HEK293 (cell line): Measurements from ENCODE around the gene NLGN1.

Source experiments
- CTCF ChIA-PET: fragments of 350-600 bp; formaldehyde crosslinking; extraction: SDS; loops from one replicate; lab custom pipeline; 2021; ENCODE audit warnings: antibody characterized with exemption; lab: Yijun Ruan, JAX
- POLR2A ChIA-PET: fragments of 300-600 bp; formaldehyde crosslinking; extraction: SDS; loops from one replicate; lab custom pipeline; 2020; ENCODE audit warnings: antibody characterized with exemption, inconsistent platforms; lab: Yijun Ruan, JAX
- H3K27ac ChIP-seq: fragments of 200-500 bp; sonication (Bioruptor generic); 2 replicates; pipeline ENCODE4 v1.5.1; 2014; ENCODE audit warnings: low read depth, low read length, control low read depth, inconsistent platforms; ENCODE audit errors: extremely low read depth
- H3K36me3 ChIP-seq, 2 experiments: fragments of 200-500 bp in 1 of 2; sonication (Bioruptor generic) in 1 of 2; 1 replicate in 1 of 2; 2 replicates in 1 of 2; pipeline ENCODE4 v1.5.1; 2014 to 2017; ENCODE audit warnings: inconsistent platforms in 2 of 2, low read length in 2 of 2; ENCODE audit not compliant: control insufficient read depth in 2 of 2, insufficient read depth in 1 of 2
- H3K4me1 ChIP-seq: fragments of 200-500 bp; sonication (Bioruptor generic); 2 replicates; pipeline ENCODE4 v1.5.1; 2014; ENCODE audit warnings: mild to moderate bottlenecking, low read length, inconsistent platforms; ENCODE audit not compliant: control insufficient read depth, insufficient read depth
- H3K4me3 ChIP-seq: 2 replicates; pipeline ENCODE4 v1.5.1; 2011; ENCODE audit warnings: low read depth, mild to moderate bottlenecking, control low read depth, low read length, moderate library complexity
- H3K9me3 ChIP-seq: fragments of 200-500 bp; sonication (Bioruptor generic); 2 replicates; pipeline ENCODE4 v1.5.1; 2014; ENCODE audit warnings: low read depth, low read length, inconsistent platforms; ENCODE audit not compliant: control insufficient read depth, insufficient read depth
- EGR2 ChIP-seq: fragments of 450-650 bp; formaldehyde crosslinking; IDR thresholded peaks from 2 replicates; pipeline ENCODE4 v1.5.1; 2016; ENCODE audit warnings: low read depth, missing biosample characterization, missing genetic modification characterization
- KLF7 ChIP-seq: fragments of 450-650 bp; formaldehyde crosslinking; IDR thresholded peaks from 2 replicates; pipeline ENCODE4 v1.5.1; 2016; ENCODE audit warnings: missing biosample characterization, missing genetic modification characterization, borderline replicate concordance
- SALL2 ChIP-seq: fragments of 450-650 bp; formaldehyde crosslinking; IDR thresholded peaks from 2 replicates; pipeline ENCODE4 v1.5.0; 2017; ENCODE audit warnings: missing biosample characterization, mild to moderate bottlenecking, missing genetic modification characterization, borderline replicate concordance
- TCF7L2 ChIP-seq: IDR thresholded peaks from 2 replicates; pipeline ENCODE4 v1.6.1; 2011; ENCODE audit warnings: low read depth, mild to moderate bottlenecking, inconsistent platforms, low read length, moderate library complexity, borderline replicate concordance
- ZBTB7A ChIP-seq: fragments of 450-650 bp; formaldehyde crosslinking; IDR thresholded peaks from 2 replicates; pipeline ENCODE4 v1.5.1; 2016; ENCODE audit warnings: low read depth, missing biosample characterization, missing genetic modification characterization
- ZBTB8A ChIP-seq: fragments of 450-650 bp; formaldehyde crosslinking; IDR thresholded peaks from 2 replicates; pipeline ENCODE4 v1.5.1; 2016; ENCODE audit warnings: missing biosample characterization, missing genetic modification characterization
- ZNF155 ChIP-seq: fragments of 450-650 bp; formaldehyde crosslinking; IDR thresholded peaks from 2 replicates; pipeline ENCODE4 v1.5.1; 2016; ENCODE audit warnings: missing biosample characterization, missing genetic modification characterization
- ZNF175 ChIP-seq: fragments of 450-650 bp; formaldehyde crosslinking; IDR thresholded peaks from 2 replicates; pipeline ENCODE4 v1.5.1; 2016; ENCODE audit warnings: missing biosample characterization, missing genetic modification characterization
- ZNF2 ChIP-seq: fragments of 450-650 bp; formaldehyde crosslinking; IDR thresholded peaks from 2 replicates; pipeline ENCODE4 v1.5.1; 2016; ENCODE audit warnings: missing biosample characterization, missing genetic modification characterization
- ZNF214 ChIP-seq: fragments of 450-650 bp; formaldehyde crosslinking; IDR thresholded peaks from 2 replicates; pipeline ENCODE4 v1.5.1; 2017; ENCODE audit warnings: missing biosample characterization, mild to moderate bottlenecking, missing genetic modification characterization, borderline replicate concordance
- ZNF311 ChIP-seq: fragments of 450-650 bp; formaldehyde crosslinking; IDR thresholded peaks from 2 replicates; pipeline ENCODE4 v1.5.1; 2017; ENCODE audit warnings: missing biosample characterization, missing genetic modification characterization, borderline replicate concordance
- ZNF341 ChIP-seq: fragments of 450-650 bp; formaldehyde crosslinking; IDR thresholded peaks from 2 replicates; pipeline ENCODE4; 2016; ENCODE audit warnings: low read depth, missing biosample characterization, missing genetic modification characterization
- ZNF391 ChIP-seq: fragments of 450-650 bp; formaldehyde crosslinking; IDR thresholded peaks from 2 replicates; pipeline ENCODE4 v1.5.1; 2016; ENCODE audit warnings: low read depth, missing biosample characterization, missing genetic modification characterization, borderline replicate concordance
- ZNF48 ChIP-seq: fragments of 450-650 bp; formaldehyde crosslinking; IDR thresholded peaks from 2 replicates; pipeline ENCODE4 v1.5.1; 2016; ENCODE audit warnings: missing biosample characterization, missing genetic modification characterization
- ZNF544 ChIP-seq: fragments of 450-650 bp; formaldehyde crosslinking; IDR thresholded peaks from 2 replicates; pipeline ENCODE4 v1.5.0; 2017; ENCODE audit warnings: missing biosample characterization, missing genetic modification characterization
- ZNF610 ChIP-seq: fragments of 450-650 bp; formaldehyde crosslinking; IDR thresholded peaks from 2 replicates; pipeline ENCODE4 v1.5.1; 2016; ENCODE audit warnings: missing biosample characterization, missing genetic modification characterization, borderline replicate concordance
- ZNF645 ChIP-seq: fragments of 450-650 bp; formaldehyde crosslinking; IDR thresholded peaks from 2 replicates; pipeline ENCODE4; 2016; ENCODE audit warnings: missing biosample characterization, missing genetic modification characterization
- ZNF664 ChIP-seq: fragments of 450-650 bp; formaldehyde crosslinking; IDR thresholded peaks from 2 replicates; pipeline ENCODE4 v1.5.1; 2016; ENCODE audit warnings: missing biosample characterization, missing genetic modification characterization
- ZSCAN16 ChIP-seq: fragments of 450-650 bp; formaldehyde crosslinking; IDR thresholded peaks from 2 replicates; pipeline ENCODE4 v1.5.1; 2016; ENCODE audit warnings: missing biosample characterization, missing genetic modification characterization
- TF ChIP-seq, protein P1 (sequence below): fragments of 450-650 bp; formaldehyde crosslinking; IDR thresholded peaks from 2 replicates; pipeline ENCODE4 v1.5.1; 2016; ENCODE audit warnings: missing biosample characterization, missing genetic modification characterization, low read depth

NLGN1 gene

GRCh38 chr3:174303907-174304560, 906.5 kb downstream of the NLGN1 start:
- no peaks in the 10 kb centered on the region for H3K9me3 ChIP-seq
- CTCF ChIA-PET = no interaction called here
- H3K27ac ChIP-seq = no peak overlapping the region
- H3K4me3 ChIP-seq = no peak overlapping the region
- TF ChIP-seq ZNF341 (tag by site-specific recombination) (no peak), ZBTB7A (tag by site-specific recombination) (no peak), ZBTB8A (tag by site-specific recombination) (no peak), ZSCAN16 (tag by site-specific recombination) (no peak), ZNF645 (tag by site-specific recombination) (no peak), EGR2 (tag by site-specific recombination) (no peak), ZNF214 (tag by site-specific recombination) (no peak), ZNF48 (no peak), ZNF391 (tag by site-specific recombination) (no peak), TCF7L2 (no peak)
- no peaks in the 10 kb centered on the region for H3K4me1 ChIP-seq
- POLR2A ChIA-PET = no interaction called here
- H3K36me3 ChIP-seq = no peaks in the 10 kb centered on the region

GRCh38 chr3:174308736-174309135, 911.2 kb downstream of the NLGN1 start:
- H3K27ac ChIP-seq = no peak overlapping the region
- POLR2A ChIA-PET = no interaction called here
- TF ChIP-seq ZNF610 (tag by site-specific recombination) = no peak
- TF ChIP-seq, all 188 proteins: peak for 0
- H3K9me3 ChIP-seq = no peaks in the 10 kb centered on the region
- CTCF ChIA-PET = no interaction called here
- H3K4me1 ChIP-seq = no peaks in the 10 kb centered on the region
- H3K4me3 ChIP-seq = no peak overlapping the region
- H3K36me3 ChIP-seq = no peaks in the 10 kb centered on the region

DNA sequence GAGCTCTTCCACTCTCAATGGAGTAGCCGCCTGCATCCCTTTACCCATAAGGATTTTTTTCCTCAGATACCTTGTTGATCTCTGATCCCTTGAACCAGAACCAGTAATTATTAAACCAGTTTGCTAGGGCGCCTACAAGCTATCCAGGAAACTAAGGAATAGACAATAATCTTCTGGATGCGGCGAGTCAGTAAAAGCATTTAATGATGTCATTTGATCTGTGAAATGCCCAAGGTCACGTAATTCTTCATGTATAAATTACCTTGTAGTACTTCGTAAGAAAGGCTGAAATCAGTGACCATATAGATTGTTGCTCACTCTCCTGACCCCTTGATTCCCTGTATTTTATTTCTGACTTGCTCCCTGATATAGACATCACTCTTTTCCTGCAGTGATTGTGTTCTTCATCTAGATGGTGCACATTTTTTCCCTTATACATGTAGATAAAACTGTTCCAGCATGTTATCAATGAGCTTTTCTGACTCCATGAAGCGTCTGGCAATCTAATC, 913.0 kb downstream of the NLGN1 start:
- H3K27ac ChIP-seq = no peak overlapping the region
- ChIA-PET CTCF (no interaction called here), POLR2A (no interaction called here)
- no peak for TF ChIP-seq ZNF664 (tag by site-specific recombination)
- TF ChIP-seq, protein P1, sequence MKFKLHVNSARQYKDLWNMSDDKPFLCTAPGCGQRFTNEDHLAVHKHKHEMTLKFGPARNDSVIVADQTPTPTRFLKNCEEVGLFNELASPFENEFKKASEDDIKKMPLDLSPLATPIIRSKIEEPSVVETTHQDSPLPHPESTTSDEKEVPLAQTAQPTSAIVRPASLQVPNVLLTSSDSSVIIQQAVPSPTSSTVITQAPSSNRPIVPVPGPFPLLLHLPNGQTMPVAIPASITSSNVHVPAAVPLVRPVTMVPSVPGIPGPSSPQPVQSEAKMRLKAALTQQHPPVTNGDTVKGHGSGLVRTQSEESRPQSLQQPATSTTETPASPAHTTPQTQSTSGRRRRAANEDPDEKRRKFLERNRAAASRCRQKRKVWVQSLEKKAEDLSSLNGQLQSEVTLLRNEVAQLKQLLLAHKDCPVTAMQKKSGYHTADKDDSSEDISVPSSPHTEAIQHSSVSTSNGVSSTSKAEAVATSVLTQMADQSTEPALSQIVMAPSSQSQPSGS (tag by site-specific recombination) = peak; percentile 61
- no peak overlapping the region for H3K4me3 ChIP-seq
- no peaks in the 10 kb centered on the region for H3K4me1 ChIP-seq
- no peaks in the 10 kb centered on the region for H3K36me3 ChIP-seq
- no peaks in the 10 kb centered on the region for H3K9me3 ChIP-seq

DNA sequence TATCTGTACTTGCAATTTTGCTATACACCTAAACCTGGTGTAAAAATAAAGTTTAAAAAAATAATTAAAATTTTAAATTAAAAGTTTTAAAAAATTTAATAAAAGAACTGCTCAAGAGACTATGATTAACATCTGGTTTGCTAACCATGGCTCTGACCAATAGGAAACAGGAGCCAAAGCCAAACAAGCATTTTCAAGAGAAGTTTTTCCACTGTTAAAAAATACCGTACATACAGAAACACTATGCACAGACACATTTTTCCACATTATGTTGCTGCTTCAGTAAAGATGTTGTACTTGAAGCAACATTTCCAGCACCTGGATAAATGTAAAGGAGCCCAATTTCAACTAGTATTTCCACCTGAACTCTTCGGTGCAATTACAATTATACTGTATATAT, 917.7 kb downstream of the NLGN1 start:
- H3K4me1 ChIP-seq = no peaks in the 10 kb centered on the region
- POLR2A ChIA-PET = no interaction called here
- CTCF ChIA-PET = no interaction called here
- no peak for TF ChIP-seq ZNF2 (tag by site-specific recombination)
- no peak for TF ChIP-seq ZNF311
- TF ChIP-seq ZNF175 (tag by site-specific recombination) = no peak
- TF ChIP-seq ZNF155 (tag by site-specific recombination) = no peak
- TF ChIP-seq KLF7 (tag by site-specific recombination) = no peak
- TF ChIP-seq ZNF544 = no peak
- no peak for TF ChIP-seq SALL2
- no peak overlapping the region for H3K4me3 ChIP-seq
- H3K36me3 ChIP-seq = no peaks in the 10 kb centered on the region
- no peak overlapping the region for H3K27ac ChIP-seq
- no peaks in the 10 kb centered on the region for H3K9me3 ChIP-seq
